ENCODE measurements around the gene REST. TPM values are rescaled to one million over a fixed set of nuclear protein-coding genes. Genes with fewer than 3 reads are reported as not detected.
A peak's percentile ranks its signal among the peaks of the same experiment; 100 is the strongest.

Gene REST
- total and polyA plus RNA-seq, 9 of the 15 experiments (the other 6 are each of a cell fraction or from before 2014, with no cell fraction given), result 2.9 to 24.0 (median 19.2) TPM

DNA sequence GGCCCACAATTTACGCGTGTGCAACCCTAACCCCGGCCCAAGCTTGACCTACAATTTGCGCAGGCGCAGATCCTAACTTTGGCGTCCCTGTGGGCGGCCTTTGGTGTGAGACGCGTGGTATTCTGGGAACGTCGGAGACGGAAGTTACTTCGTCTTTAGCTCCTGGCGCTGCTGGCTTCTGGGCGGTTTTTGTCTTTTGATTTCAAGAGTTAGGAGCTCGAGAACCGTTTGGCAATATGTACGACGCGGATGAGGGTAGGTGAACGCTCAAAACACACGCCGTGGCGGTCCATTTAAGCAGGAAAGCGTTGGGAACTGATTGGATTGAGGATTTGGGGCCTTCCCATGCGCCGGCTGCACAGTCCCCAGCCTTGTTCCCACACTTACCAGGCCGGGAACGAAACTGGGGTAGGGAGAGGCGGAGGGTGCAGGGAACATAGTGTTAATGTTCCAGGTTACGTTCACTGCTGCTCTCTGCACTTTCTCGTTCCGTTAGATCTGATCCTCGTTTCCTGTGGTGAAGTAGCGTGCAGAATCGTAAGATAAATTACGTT is 71.1 kb downstream of the REST start, which contains the start of gene POLR2B (continued):
- TF ChIP-seq ETV6 (IDR thresholded peaks at IDR 0.05; ENCODE audit: borderline replicate concordance in 1 of 2, low read depth in 2 of 2, low read length in 1 of 2) (no peak), ETV6 (CRISPR knock-in tag; IDR thresholded peaks at IDR 0.05; ENCODE audit: borderline replicate concordance) (no peak), SAP30 (IDR thresholded peaks at IDR 0.05; ENCODE audit: borderline replicate concordance, insufficient read depth, low read depth, low read length, poor library complexity, severe bottlenecking) (peak; percentile 34), MAX (CRISPR knock-in tag; IDR thresholded peaks at IDR 0.05) (peak; percentile 59), ZNF76 (CRISPR knock-in tag; IDR thresholded peaks at IDR 0.05; ENCODE audit: borderline replicate concordance) (no peak), PHB (CRISPR knock-in tag; IDR thresholded peaks at IDR 0.05) (no peak), KDM4B (IDR thresholded peaks at IDR 0.05; ENCODE audit: borderline replicate concordance in 2 of 2, low read depth in 1 of 2) (no peak), ZNF316 (IDR thresholded peaks at IDR 0.05) (no peak), ZNF224 (CRISPR knock-in tag; IDR thresholded peaks at IDR 0.05) (no peak), FOS (IDR thresholded peaks at IDR 0.05; ENCODE audit: extremely low read depth, insufficient read length) (no peak), SIN3A (IDR thresholded peaks at IDR 0.05; ENCODE audit: borderline replicate concordance in 2 of 2, control insufficient read depth in 1 of 2, low read depth in 2 of 2, low read length in 2 of 2) (peak in 1 of 2 experiments; percentile 59; a peak in 2 of 4 replicates), ERF (CRISPR knock-in tag; IDR thresholded peaks at IDR 0.05) (no peak), CSDE1 (IDR thresholded peaks at IDR 0.05) (no peak), CREB3L1 (IDR thresholded peaks at IDR 0.05; ENCODE audit: borderline replicate concordance, low read depth) (peak; percentile 35; the same call in 1 of the 2 replicates), JUNB (CRISPR knock-in tag; conservative IDR thresholded peaks at IDR 0.05) (no peak), GTF2B (IDR thresholded peaks at IDR 0.05; ENCODE audit: extremely low read depth, insufficient read length) (peak; percentile 17), ZNF785 (CRISPR knock-in tag; IDR thresholded peaks at IDR 0.05) (no peak), PHF20 (IDR thresholded peaks at IDR 0.05; ENCODE audit: partially characterized antibody) (peak; percentile 83), GABPA (tag; conservative IDR thresholded peaks at IDR 0.05; ENCODE audit: low read depth) (peak; percentile 65; the same call in 1 of the 2 replicates), CREM (IDR thresholded peaks at IDR 0.05; ENCODE audit: low read depth) (peak; percentile 95), POLR2H (tag; IDR thresholded peaks at IDR 0.05; ENCODE audit: low read depth) (peak; percentile 83), GTF2A2 (tag; IDR thresholded peaks at IDR 0.05) (no peak), TAF9B (IDR thresholded peaks at IDR 0.05; ENCODE audit: partially characterized antibody) (peak; percentile 47), GATA2 (CRISPR knock-in tag; IDR thresholded peaks at IDR 0.05) (no peak)
- TF ChIP-seq, protein P1, sequence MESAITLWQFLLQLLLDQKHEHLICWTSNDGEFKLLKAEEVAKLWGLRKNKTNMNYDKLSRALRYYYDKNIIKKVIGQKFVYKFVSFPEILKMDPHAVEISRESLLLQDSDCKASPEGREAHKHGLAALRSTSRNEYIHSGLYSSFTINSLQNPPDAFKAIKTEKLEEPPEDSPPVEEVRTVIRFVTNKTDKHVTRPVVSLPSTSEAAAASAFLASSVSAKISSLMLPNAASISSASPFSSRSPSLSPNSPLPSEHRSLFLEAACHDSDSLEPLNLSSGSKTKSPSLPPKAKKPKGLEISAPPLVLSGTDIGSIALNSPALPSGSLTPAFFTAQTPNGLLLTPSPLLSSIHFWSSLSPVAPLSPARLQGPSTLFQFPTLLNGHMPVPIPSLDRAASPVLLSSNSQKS (CRISPR knock-in tag; IDR thresholded peaks at IDR 0.05), result no peak

Data from K562 (cell line).